HG03469 (cell line): ENCODE results near the gene TAX1BP1.

ENCODE experiments used
- ATAC-seq: cut with Tn5 transposase; IDR thresholded peaks from one replicate; pipeline ENCODE4 v1.9.1; 2021; ENCODE audit warnings: mild to moderate bottlenecking, moderate library complexity, moderate number of reproducible peaks; ENCODE audit not compliant: unreplicated experiment

Gene TAX1BP1

DNA sequence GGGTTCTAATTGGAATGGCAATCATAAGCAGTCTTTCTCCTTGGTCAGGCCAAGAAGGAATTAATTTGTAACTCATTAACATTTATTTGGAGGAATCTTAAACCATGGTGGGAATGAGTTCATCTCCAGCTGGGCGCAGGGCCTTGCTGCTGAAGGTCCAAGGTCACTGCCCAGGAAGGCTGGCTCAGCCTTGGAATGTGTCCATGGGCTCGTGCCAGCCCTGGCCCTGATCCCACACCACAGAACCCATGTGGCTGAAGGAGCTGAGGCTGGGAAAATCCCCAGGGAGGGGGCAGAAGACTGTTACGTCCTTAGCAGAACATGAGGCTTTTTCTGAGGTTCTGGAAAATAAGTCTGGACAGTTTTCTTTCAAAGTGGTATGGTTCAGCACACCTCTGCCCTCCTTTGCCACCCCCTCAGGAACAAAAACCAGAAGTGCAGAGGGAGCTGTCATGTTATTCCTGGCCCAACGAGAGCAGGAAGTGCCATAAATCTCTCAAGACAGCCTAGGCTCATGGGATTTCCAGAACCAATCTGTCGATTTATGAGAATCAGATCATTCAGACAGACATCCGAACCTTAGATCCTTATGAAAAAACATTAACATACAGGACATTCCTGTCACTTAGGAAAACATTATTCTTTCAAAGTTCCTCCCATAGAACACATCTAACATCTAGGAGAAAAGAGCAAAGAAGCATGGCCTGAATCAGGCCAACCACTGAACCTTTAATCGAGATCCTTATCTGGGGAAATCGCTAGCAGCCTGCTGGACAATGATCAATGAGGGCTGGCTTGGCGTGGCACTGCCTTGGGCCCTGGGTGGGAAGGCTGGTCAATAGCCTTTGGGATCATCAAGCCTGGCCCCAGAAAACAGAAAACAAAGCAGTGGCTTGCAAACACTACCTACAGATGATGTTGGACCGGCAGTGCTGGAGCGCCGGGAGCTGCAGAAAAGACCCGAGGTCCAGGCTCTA, 134.3 kb downstream of the TAX1BP1 start:
- ATAC-seq, result no peak

DNA sequence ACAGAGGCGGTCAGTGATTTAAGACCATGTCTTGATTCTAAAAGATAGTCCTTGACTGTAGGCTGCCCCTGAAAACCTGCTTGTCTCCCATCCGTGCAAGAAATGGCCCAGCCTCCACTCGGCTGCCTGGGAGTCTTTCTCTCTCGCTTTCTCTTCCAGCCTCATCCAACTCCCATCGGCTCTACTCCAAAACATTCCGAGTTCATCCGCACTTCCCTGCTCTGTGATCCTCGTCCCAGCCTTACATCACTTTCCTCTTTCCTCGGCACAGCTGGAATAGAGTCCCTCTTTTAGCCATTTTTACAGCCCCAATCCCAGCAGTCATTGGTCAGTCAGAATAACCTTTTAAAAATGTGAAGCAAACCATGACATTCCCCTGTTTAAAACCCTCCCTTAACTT, 135.1 kb downstream of the TAX1BP1 start:
- no peak for ATAC-seq

DNA sequence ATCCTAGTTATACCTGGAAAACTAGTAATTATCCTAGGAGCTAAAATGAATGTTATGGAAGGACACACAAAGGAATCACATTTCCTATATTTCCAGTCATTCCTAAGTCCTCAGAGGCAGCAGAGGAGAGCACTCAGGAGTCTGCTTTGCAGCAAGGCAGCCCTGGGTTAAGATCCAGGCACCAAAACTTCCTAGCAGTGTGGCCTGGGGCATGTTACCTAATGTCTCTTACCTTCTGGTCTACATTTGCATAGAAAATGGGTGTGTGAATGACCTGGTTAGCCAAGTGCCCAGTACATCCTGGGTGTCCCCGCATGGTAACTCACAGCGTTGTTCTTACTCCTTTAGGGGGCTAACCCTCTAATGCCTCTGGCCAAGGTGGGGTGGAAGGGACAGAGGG, 135.9 kb downstream of the TAX1BP1 start:
- ATAC-seq, result no peak

DNA sequence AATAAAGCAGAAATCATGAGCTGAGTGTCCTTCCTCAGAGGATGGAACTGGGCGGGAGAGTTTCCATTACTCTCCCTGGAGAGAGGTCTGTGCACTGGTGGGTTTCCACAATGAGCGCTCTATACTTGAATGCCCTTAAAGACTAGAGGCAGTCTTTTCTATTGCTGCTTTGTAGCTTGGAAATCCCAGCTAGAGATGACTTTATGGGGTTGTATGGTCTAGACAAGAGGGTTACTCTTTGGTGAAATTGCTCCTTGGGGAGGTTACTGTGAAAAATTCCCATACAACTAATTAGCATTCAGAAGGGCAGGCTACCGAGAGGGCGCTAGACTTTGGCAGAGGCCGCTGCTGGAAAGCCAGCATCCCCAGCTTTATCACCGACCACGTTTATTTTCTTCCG, 136.8 kb downstream of the TAX1BP1 start:
- ATAC-seq, result no peak
